K562 (cell line): ENCODE data around the gene MACROD2.

Source experiments
- C11orf30 ChIP-seq: fragments of 450-650 bp; IDR thresholded peaks from 2 replicates; pipeline ENCODE4 v1.6.1; 2016; ENCODE audit warnings: low read depth, mild to moderate bottlenecking
- CAMTA2 ChIP-seq: fragments of 250-450 bp; sonication (Bioruptor Pico); conservative IDR thresholded peaks from 2 replicates; pipeline ENCODE4 v1.5.1; 2022
- EZH2 ChIP-seq: IDR thresholded peaks from 2 replicates; pipeline ENCODE4 v1.6.1; 2012; ENCODE audit warnings: low read depth, mild to moderate bottlenecking, inconsistent platforms, low read length, borderline replicate concordance
- HOMEZ ChIP-seq: fragments of 250-450 bp; sonication (Bioruptor Pico); IDR thresholded peaks from 2 replicates; pipeline ENCODE4 v1.4.0; 2020; ENCODE audit warnings: mild to moderate bottlenecking, moderate library complexity
- MAFG ChIP-seq: fragments of 450-650 bp; conservative IDR thresholded peaks from 2 replicates; pipeline ENCODE4 v1.6.1; 2016; ENCODE audit warnings: missing genetic modification characterization, missing compliant biosample characterization
- NR3C1 ChIP-seq: sonication (generic); formaldehyde crosslinking; IDR thresholded peaks from 2 replicates; pipeline ENCODE4 v1.8.1; 2022; ENCODE audit warnings: missing genetic modification reagents
- POLR2AphosphoS5 ChIP-seq: IDR thresholded peaks from 2 replicates; pipeline ENCODE4 v1.6.1; 2011; ENCODE audit warnings: mild to moderate bottlenecking, low read depth, low read length, moderate library complexity; ENCODE audit not compliant: control insufficient read depth, insufficient read depth
- PREB ChIP-seq: sonication (generic); formaldehyde crosslinking; IDR thresholded peaks from 2 replicates; pipeline ENCODE4 v1.8.1; 2023; ENCODE audit warnings: mild to moderate bottlenecking, missing genetic modification reagents
- TF ChIP-seq, protein P1 (sequence below), 3 experiments: IDR thresholded peaks in 2 of 3; conservative IDR thresholded peaks in 1 of 3; 2 replicates each; pipeline ENCODE4 v1.5.1; 2011 to 2012; ENCODE audit warnings: low read length in 3 of 3, mild to moderate bottlenecking in 3 of 3, control low read depth in 2 of 3, improper control_type of control experiment in 1 of 3, inconsistent platforms in 1 of 3, low read depth in 1 of 3, mixed read lengths in 1 of 3, moderate library complexity in 1 of 3; ENCODE audit not compliant: insufficient read depth in 2 of 3

DNA sequence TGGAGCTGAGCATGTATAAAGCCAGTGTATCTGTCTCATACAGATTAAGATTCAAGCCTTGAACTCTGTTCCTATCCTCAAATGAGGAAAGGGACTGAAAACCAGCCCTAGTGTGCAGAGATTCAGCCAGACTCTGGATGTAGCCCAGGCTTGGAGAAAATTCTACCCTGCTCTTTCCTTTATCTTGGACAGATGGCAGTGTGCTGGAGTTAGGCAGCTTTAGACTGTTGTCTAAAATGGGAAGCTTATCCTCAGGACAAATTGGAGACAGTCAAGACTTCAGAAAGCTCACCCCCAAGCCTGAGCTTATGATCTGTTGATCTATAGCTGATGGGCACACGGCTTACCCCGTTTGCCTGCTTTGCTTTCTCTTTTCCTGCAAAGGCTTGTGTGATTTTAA, 1520.4 kb downstream of the MACROD2 start:
- TF ChIP-seq EZH2 (no peak), MAFG (tag) (no peak), CAMTA2 (CRISPR knock-in tag) (no peak), PREB (no peak), NR3C1 (no peak), POLR2AphosphoS5 (no peak), HOMEZ (CRISPR knock-in tag) (no peak), C11orf30 (no peak)
- TF ChIP-seq, protein P1, sequence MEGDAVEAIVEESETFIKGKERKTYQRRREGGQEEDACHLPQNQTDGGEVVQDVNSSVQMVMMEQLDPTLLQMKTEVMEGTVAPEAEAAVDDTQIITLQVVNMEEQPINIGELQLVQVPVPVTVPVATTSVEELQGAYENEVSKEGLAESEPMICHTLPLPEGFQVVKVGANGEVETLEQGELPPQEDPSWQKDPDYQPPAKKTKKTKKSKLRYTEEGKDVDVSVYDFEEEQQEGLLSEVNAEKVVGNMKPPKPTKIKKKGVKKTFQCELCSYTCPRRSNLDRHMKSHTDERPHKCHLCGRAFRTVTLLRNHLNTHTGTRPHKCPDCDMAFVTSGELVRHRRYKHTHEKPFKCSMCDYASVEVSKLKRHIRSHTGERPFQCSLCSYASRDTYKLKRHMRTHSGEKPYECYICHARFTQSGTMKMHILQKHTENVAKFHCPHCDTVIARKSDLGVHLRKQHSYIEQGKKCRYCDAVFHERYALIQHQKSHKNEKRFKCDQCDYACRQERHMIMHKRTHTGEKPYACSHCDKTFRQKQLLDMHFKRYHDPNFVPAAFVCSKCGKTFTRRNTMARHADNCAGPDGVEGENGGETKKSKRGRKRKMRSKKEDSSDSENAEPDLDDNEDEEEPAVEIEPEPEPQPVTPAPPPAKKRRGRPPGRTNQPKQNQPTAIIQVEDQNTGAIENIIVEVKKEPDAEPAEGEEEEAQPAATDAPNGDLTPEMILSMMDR (IDR thresholded peaks at IDR 0.05 in 2 of 3, conservative IDR thresholded peaks at IDR 0.05 in 1 of 3; ENCODE audit: insufficient read depth in 2 of 3, low read depth in 1 of 3, low read length in 3 of 3): no peak
